GM12878 (cell line): ENCODE data around the gene CEACAM1. TPM values are rescaled to one million over a fixed set of nuclear protein-coding genes. Genes with fewer than 3 reads are reported as not detected.

Experiments used
- ATAC-seq: fragments of 200-7000 bp; cut with Tn5 transposase; 3 replicates; pipeline ENCODE4 v1.9.1; 2020; ENCODE audit warnings: mild to moderate bottlenecking, moderate library complexity
- BruUV-seq: library from RNA; stranded (reverse); fragments of 400-500 nt; replicated peaks from 2 replicates; lab custom pipeline; 2021; lab: Mats Ljungman, UMichigan
- CTCF ChIA-PET: fragments of 300-600 bp; sonication (Branson Sonifier 250); formaldehyde crosslinking; extraction: SDS; loops from one replicate; lab custom pipeline; 2021; ENCODE audit warnings: inconsistent platforms; lab: Yijun Ruan, JAX
- POLR2A ChIA-PET: fragments of 350-600 bp; formaldehyde crosslinking; extraction: SDS; loops from one replicate; lab custom pipeline; 2021; ENCODE audit warnings: inconsistent platforms; lab: Charles Lee
- RAD21 ChIA-PET: fragments of 300-600 bp; sonication (Branson Sonifier 250); formaldehyde crosslinking; loops from one replicate; lab custom pipeline; 2023; ENCODE audit warnings: antibody characterized with exemption; ENCODE audit not compliant: unreplicated experiment; lab: Charles Lee
- SMC1A ChIA-PET: fragments of 300-600 bp; sonication (Branson Sonifier 250); formaldehyde crosslinking; loops from one replicate; lab custom pipeline; 2023; ENCODE audit not compliant: unreplicated experiment, uncharacterized antibody; lab: Charles Lee
- DNase-seq: peaks from one replicate; pipeline ENCODE4 v3.0.0-alpha.2; 2011; ENCODE audit warnings: low read depth, low spot score
- FAIRE-seq: peaks from 3 replicates; lab custom pipeline; 2011; peaks lifted over from hg19 to GRCh38; lab: Jason Lieb, UNC
- H2AFZ ChIP-seq: 2 replicates; pipeline ENCODE4 v1.6.0; 2011; ENCODE audit warnings: low read depth, low read length, control low read depth; ENCODE audit not compliant: control insufficient read depth
- H3K27ac ChIP-seq: 2 replicates; pipeline ENCODE4 v1.5.1; 2011; ENCODE audit warnings: control low read depth; ENCODE audit not compliant: control insufficient read depth, insufficient read depth
- H3K27me3 ChIP-seq, 2 experiments: replicated peaks in 1 of 2; 2 replicates each; pipeline versions ENCODE4 v1.6.0 to v1.6.1; 2011; ENCODE audit warnings: low read length in 1 of 2; ENCODE audit not compliant: control insufficient read depth in 2 of 2, insufficient read depth in 2 of 2
- H3K36me3 ChIP-seq, 2 experiments: 2 replicates each; pipeline ENCODE4 v1.5.1; 2011; ENCODE audit warnings: low read length in 1 of 2; ENCODE audit not compliant: control insufficient read depth in 2 of 2, insufficient read depth in 2 of 2
- H3K4me1 ChIP-seq: 2 replicates; pipeline ENCODE4 v1.6.1; 2011; ENCODE audit warnings: mild to moderate bottlenecking, low read length, moderate library complexity, mixed read lengths; ENCODE audit not compliant: control insufficient read depth, insufficient read depth
- H3K4me2 ChIP-seq: 2 replicates; pipeline ENCODE4 v1.6.0; 2011; ENCODE audit warnings: control low read depth; ENCODE audit not compliant: control insufficient read depth, insufficient read depth
- H3K4me3 ChIP-seq: fragments of 200-600 bp; sonication (generic); 2 replicates; pipeline ENCODE4 v1.5.1; 2016
- H3K79me2 ChIP-seq: 2 replicates; pipeline ENCODE4 v1.6.0; 2011; ENCODE audit warnings: low read length; ENCODE audit not compliant: control insufficient read depth, insufficient read depth
- H3K9ac ChIP-seq: 2 replicates; pipeline ENCODE4 v1.8.0; 2011; ENCODE audit warnings: low read length, control low read depth, mixed read lengths; ENCODE audit not compliant: control insufficient read depth, insufficient read depth
- H3K9me3 ChIP-seq: replicated peaks from 3 replicates; pipeline ENCODE4 v1.5.1; 2011; ENCODE audit warnings: mild to moderate bottlenecking, low read length; ENCODE audit not compliant: control insufficient read depth, insufficient read depth
- H4K20me1 ChIP-seq: 2 replicates; pipeline ENCODE4 v1.6.0; 2011; ENCODE audit not compliant: control insufficient read depth, insufficient read depth
- ATF7 ChIP-seq: fragments of 450-650 bp; IDR thresholded peaks from 2 replicates; pipeline ENCODE4 v1.6.1; 2016; ENCODE audit warnings: low read depth, mild to moderate bottlenecking
- BACH1 ChIP-seq: fragments of 450-650 bp; IDR thresholded peaks from 2 replicates; pipeline ENCODE4 v1.6.1; 2017; ENCODE audit warnings: mild to moderate bottlenecking, borderline replicate concordance
- BMI1 ChIP-seq: fragments of 450-650 bp; IDR thresholded peaks from 2 replicates; pipeline ENCODE4 v1.6.1; 2016; ENCODE audit warnings: mild to moderate bottlenecking, moderate library complexity, borderline replicate concordance
- EP300 ChIP-seq, 2 experiments: fragments of 150-350 bp in 1 of 2; IDR thresholded peaks; 2 replicates each; pipeline ENCODE4 v1.6.1; 2011 to 2012; ENCODE audit warnings: low read depth in 2 of 2, low read length in 2 of 2, borderline replicate concordance in 1 of 2, improper control_type of control experiment in 1 of 2, inconsistent platforms in 1 of 2; ENCODE audit not compliant: control insufficient read depth in 1 of 2
- HDGF ChIP-seq: fragments of 450-650 bp; IDR thresholded peaks from 2 replicates; pipeline ENCODE4 v1.6.1; 2016; ENCODE audit warnings: antibody characterized with exemption
- MYB ChIP-seq: fragments of 150-350 bp; IDR thresholded peaks from 2 replicates; pipeline ENCODE4 v1.6.1; 2014; ENCODE audit warnings: mild to moderate bottlenecking, low read depth, low read length, borderline replicate concordance
- NR2C1 ChIP-seq: fragments of 450-650 bp; IDR thresholded peaks from 2 replicates; pipeline ENCODE4 v1.6.1; 2017; ENCODE audit warnings: antibody characterized with exemption, mild to moderate bottlenecking, moderate library complexity
- RB1 ChIP-seq: fragments of 450-650 bp; formaldehyde crosslinking; IDR thresholded peaks from 2 replicates; pipeline ENCODE4 v1.6.1; 2017; ENCODE audit warnings: mild to moderate bottlenecking, borderline replicate concordance
- SIX5 ChIP-seq: IDR thresholded peaks from 2 replicates; pipeline ENCODE4 v1.6.1; 2011; ENCODE audit warnings: mild to moderate bottlenecking, low read depth, low read length, moderate library complexity; ENCODE audit not compliant: severe bottlenecking
- SPI1 ChIP-seq: IDR thresholded peaks from 2 replicates; pipeline ENCODE4 v1.6.1; 2011; ENCODE audit warnings: low read depth, mild to moderate bottlenecking, low read length, moderate library complexity, borderline replicate concordance; ENCODE audit not compliant: insufficient read depth
- SREBF2 ChIP-seq: IDR thresholded peaks from 2 replicates; pipeline ENCODE4 v1.6.1; 2012; ENCODE audit warnings: mild to moderate bottlenecking, low read length
- STAT3 ChIP-seq: IDR thresholded peaks from 2 replicates; pipeline ENCODE4 v1.6.1; 2011; ENCODE audit warnings: low read depth, low read length, improper control_type of control experiment
- ZNF384 ChIP-seq: IDR thresholded peaks from 2 replicates; pipeline ENCODE4 v1.6.1; 2012; ENCODE audit warnings: low read depth, mild to moderate bottlenecking, low read length, improper control_type of control experiment, borderline replicate concordance
- ZSCAN29 ChIP-seq: fragments of 450-650 bp; IDR thresholded peaks from 2 replicates; pipeline ENCODE4 v1.6.1; 2017; ENCODE audit warnings: mild to moderate bottlenecking, moderate library complexity
- ZZZ3 ChIP-seq: IDR thresholded peaks from 2 replicates; pipeline ENCODE4 v1.6.1; 2011; ENCODE audit warnings: low read depth; ENCODE audit not compliant: control insufficient read depth, insufficient read length
- WGBS: methylation state at CpG from one replicate; pipeline ENCODE4 v1.1.6; 2016; ENCODE audit warnings: low lambda C conversion rate; ENCODE audit not compliant: insufficient replicate concordance, insufficient coverage; ENCODE audit errors: missing lambda C conversion rate; 5-methylcytosine and 5-hydroxymethylcytosine counted together
- in situ Hi-C: fragments of 300-500 bp; cut with MboI; formaldehyde crosslinking; loops from 9 replicates; pipeline ENCODE4 v1.14.3; 2018; ENCODE audit warnings: mixed read lengths
- intact Hi-C: fragments of 100-400 bp; cut with micrococcal nuclease; formaldehyde crosslinking; loops from one replicate; pipeline ENCODE4 v1.14.2; 2022; ENCODE audit not compliant: unreplicated experiment
- polyA plus RNA-seq, 11 experiments: library from polyadenylated mRNA; depleted of rRNA in 4 of 11; unstranded in 6 of 11; stranded (reverse) in 5 of 11; fragments of >200 nt; fragmentation: Nextera tagmentation in 4 of 11; fragmentation: Illumina TruSeq in 1 of 11; extraction: Ambion mirVana in 4 of 11; extraction: Trizol in 1 of 11; gene quantifications; 1 replicate in 1 of 11; 2 replicates in 10 of 11; pipeline versions ENCODE4 v1.2.1 to v1.2.3, GENCODE V29; 2011 to 2016; ENCODE audit warnings: inconsistent platforms in 2 of 11, missing spikeins in 2 of 11, low read depth in 1 of 11
- total RNA-seq, 4 experiments: library from RNA; depleted of rRNA in 3 of 4; stranded (reverse); fragments of >200 nt in 3 of 4; fragmentation: Illumina TruSeq in 1 of 4; extraction: Trizol in 1 of 4; gene quantifications; 2 replicates each; pipeline versions ENCODE4 v1.2.1 to v1.2.3, GENCODE V29; 2013 to 2021
- TF ChIP-seq, protein P1 (sequence below): fragments of 150-350 bp; IDR thresholded peaks from 2 replicates; pipeline ENCODE4 v1.6.1; 2014; ENCODE audit warnings: mild to moderate bottlenecking, low read depth, low read length
- TF ChIP-seq, protein P2 (sequence below): fragments of 450-650 bp; formaldehyde crosslinking; IDR thresholded peaks from 2 replicates; pipeline ENCODE4 v1.4.0; 2022; ENCODE audit warnings: mild to moderate bottlenecking, moderate library complexity
- TF ChIP-seq, protein P3 (sequence below): fragments of 450-650 bp; conservative IDR thresholded peaks from 2 replicates; pipeline ENCODE4 v1.6.1; 2017; ENCODE audit warnings: mild to moderate bottlenecking, moderate library complexity

CEACAM1 gene
- total and polyA plus RNA-seq, 10 of the 15 experiments (the other 5 are each of a cell fraction or from before 2014, with no cell fraction given): 3.9 to 24.0 (median 6.5) TPM

DNA sequence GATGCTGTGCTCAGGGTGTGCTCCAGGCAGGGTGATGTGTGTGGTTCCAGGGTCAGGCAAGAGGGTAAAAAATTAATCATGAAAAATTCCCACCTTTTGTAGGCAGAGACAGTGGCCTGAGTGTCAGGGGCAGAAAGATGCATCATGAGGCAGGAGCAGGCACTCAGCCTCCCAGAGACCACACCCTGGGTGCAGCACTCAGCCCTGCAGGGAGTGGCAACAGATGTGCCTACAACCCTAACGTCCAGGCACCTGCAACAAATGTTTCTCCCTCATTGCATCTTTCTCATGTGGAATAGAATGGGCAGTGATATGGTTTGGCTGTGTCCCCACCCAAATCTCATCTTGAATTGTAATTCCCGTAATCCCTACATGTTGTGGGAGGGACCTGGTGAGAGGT is 19.6 kb upstream of the CEACAM1 start:
- Histone ChIP-seq H3K27ac (no peak overlapping the region), H2AFZ (no peak overlapping the region), H3K9me3 (peaks cover 2% of the 10 kb centered on the region; the same call in 1 of the 3 replicates), H3K4me3 (no peak overlapping the region), H3K79me2 (no peaks in the 10 kb centered on the region), H3K36me3 (no peaks in the 10 kb centered on the region), H3K4me1 (no peaks in the 10 kb centered on the region), H3K9ac (no peak overlapping the region), H4K20me1 (no peaks in the 10 kb centered on the region), H3K27me3 (no peaks in the 10 kb centered on the region; a peak in 1 of 4 replicates), H3K4me2 (no peak overlapping the region)
- 0% methylated on average over 2 of the region's 2 CpGs for WGBS
- ChIA-PET SMC1A (no interaction called here), RAD21 (no interaction called here), POLR2A (no interaction called here), CTCF (no interaction called here)
- in situ Hi-C loops (no loop called here), intact Hi-C loops (no loop called here)
- ATAC-seq (no peak), FAIRE-seq (no peak), DNase-seq (no peak)
- no TSS peak for BruUV-seq
- no peak for TF ChIP-seq EP300 (IDR thresholded peaks at IDR 0.05; ENCODE audit: borderline replicate concordance in 1 of 2, control insufficient read depth in 1 of 2, low read depth in 2 of 2, low read length in 2 of 2)
- TF ChIP-seq, protein P1, sequence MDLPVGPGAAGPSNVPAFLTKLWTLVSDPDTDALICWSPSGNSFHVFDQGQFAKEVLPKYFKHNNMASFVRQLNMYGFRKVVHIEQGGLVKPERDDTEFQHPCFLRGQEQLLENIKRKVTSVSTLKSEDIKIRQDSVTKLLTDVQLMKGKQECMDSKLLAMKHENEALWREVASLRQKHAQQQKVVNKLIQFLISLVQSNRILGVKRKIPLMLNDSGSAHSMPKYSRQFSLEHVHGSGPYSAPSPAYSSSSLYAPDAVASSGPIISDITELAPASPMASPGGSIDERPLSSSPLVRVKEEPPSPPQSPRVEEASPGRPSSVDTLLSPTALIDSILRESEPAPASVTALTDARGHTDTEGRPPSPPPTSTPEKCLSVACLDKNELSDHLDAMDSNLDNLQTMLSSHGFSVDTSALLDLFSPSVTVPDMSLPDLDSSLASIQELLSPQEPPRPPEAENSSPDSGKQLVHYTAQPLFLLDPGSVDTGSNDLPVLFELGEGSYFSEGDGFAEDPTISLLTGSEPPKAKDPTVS: no peak
- TF ChIP-seq NR2C1: no peak
- no peak for TF ChIP-seq RB1
- TF ChIP-seq BMI1: no peak
- no peak for TF ChIP-seq ZSCAN29
- no peak for TF ChIP-seq BACH1
- TF ChIP-seq, protein P2, sequence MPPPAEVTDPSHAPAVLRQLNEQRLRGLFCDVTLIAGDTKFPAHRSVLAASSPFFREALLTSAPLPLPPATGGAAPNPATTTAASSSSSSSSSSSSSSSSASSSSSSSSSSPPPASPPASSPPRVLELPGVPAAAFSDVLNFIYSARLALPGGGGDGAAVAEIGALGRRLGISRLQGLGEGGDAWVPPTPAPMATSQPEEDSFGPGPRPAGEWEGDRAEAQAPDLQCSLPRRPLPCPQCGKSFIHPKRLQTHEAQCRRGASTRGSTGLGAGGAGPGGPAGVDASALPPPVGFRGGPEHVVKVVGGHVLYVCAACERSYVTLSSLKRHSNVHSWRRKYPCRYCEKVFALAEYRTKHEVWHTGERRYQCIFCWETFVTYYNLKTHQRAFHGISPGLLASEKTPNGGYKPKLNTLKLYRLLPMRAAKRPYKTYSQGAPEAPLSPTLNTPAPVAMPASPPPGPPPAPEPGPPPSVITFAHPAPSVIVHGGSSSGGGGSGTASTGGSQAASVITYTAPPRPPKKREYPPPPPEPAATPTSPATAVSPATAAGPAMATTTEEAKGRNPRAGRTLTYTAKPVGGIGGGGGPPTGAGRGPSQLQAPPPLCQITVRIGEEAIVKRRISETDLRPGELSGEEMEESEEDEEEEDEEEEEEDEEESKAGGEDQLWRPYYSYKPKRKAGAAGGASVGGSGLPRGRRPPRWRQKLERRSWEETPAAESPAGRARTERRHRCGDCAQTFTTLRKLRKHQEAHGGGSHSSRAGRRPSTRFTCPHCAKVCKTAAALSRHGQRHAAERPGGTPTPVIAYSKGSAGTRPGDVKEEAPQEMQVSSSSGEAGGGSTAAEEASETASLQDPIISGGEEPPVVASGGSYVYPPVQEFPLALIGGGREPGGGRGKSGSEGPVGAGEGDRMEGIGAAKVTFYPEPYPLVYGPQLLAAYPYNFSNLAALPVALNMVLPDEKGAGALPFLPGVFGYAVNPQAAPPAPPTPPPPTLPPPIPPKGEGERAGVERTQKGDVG: no peak
- TF ChIP-seq ZNF384: no peak
- TF ChIP-seq SPI1: no peak
- TF ChIP-seq ATF7: no peak
- no peak for TF ChIP-seq SIX5
- no peak for TF ChIP-seq MYB
- no peak for TF ChIP-seq ZZZ3
- no peak for TF ChIP-seq STAT3
- TF ChIP-seq, protein P3, sequence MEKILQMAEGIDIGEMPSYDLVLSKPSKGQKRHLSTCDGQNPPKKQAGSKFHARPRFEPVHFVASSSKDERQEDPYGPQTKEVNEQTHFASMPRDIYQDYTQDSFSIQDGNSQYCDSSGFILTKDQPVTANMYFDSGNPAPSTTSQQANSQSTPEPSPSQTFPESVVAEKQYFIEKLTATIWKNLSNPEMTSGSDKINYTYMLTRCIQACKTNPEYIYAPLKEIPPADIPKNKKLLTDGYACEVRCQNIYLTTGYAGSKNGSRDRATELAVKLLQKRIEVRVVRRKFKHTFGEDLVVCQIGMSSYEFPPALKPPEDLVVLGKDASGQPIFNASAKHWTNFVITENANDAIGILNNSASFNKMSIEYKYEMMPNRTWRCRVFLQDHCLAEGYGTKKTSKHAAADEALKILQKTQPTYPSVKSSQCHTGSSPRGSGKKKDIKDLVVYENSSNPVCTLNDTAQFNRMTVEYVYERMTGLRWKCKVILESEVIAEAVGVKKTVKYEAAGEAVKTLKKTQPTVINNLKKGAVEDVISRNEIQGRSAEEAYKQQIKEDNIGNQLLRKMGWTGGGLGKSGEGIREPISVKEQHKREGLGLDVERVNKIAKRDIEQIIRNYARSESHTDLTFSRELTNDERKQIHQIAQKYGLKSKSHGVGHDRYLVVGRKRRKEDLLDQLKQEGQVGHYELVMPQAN: no peak
- TF ChIP-seq SREBF2: no peak
- no peak for TF ChIP-seq HDGF
